Hepatocyte (in vitro differentiated cells): ENCODE measurements around the gene TSPAN3. TPM values are rescaled to one million over a fixed set of nuclear protein-coding genes. Genes with fewer than 3 reads are reported as not detected.

Source experiments
- DNase-seq: peaks from one replicate; pipeline ENCODE4 v3.0.0-alpha.2; 2016; ENCODE audit warnings: low spot score
- H2AFZ ChIP-seq: fragments of 200-600 bp; sonication (generic); 2 replicates; pipeline ENCODE4 v1.6.0; 2016; ENCODE audit warnings: antibody characterized with exemption, mild to moderate bottlenecking
- H3K27ac ChIP-seq: fragments of 200-600 bp; sonication (generic); 2 replicates; pipeline ENCODE4 v1.5.1; 2016; ENCODE audit warnings: mild to moderate bottlenecking
- H3K27me3 ChIP-seq: fragments of 200-600 bp; sonication (generic); 2 replicates; pipeline ENCODE4 v1.6.1; 2016
- H3K36me3 ChIP-seq: fragments of 200-600 bp; sonication (generic); replicated peaks from 2 replicates; pipeline ENCODE4 v1.5.1; 2016; ENCODE audit warnings: low read depth; ENCODE audit not compliant: insufficient read depth
- H3K4me1 ChIP-seq: fragments of 200-600 bp; sonication (generic); 2 replicates; pipeline ENCODE4 v1.5.1; 2016; ENCODE audit warnings: mild to moderate bottlenecking, moderate library complexity; ENCODE audit not compliant: insufficient read depth
- H3K4me2 ChIP-seq: fragments of 200-600 bp; sonication (generic); 2 replicates; pipeline ENCODE4 v1.6.0; 2016
- H3K4me3 ChIP-seq: fragments of 200-600 bp; sonication (generic); 2 replicates; pipeline ENCODE4 v1.5.1; 2016; ENCODE audit warnings: mild to moderate bottlenecking
- H3K79me2 ChIP-seq: fragments of 200-600 bp; sonication (generic); 2 replicates; pipeline ENCODE4 v1.6.0; 2017; ENCODE audit warnings: mild to moderate bottlenecking
- H3K9me2 ChIP-seq: fragments of 200-600 bp; sonication (generic); replicated peaks from 2 replicates; pipeline ENCODE4 v1.6.0; 2017; ENCODE audit warnings: mild to moderate bottlenecking; ENCODE audit not compliant: insufficient read depth
- H3K9me3 ChIP-seq: fragments of 200-600 bp; sonication (generic); 2 replicates; pipeline ENCODE4 v1.5.1; 2016; ENCODE audit warnings: low read depth, mild to moderate bottlenecking
- H4K20me1 ChIP-seq: fragments of 200-600 bp; sonication (generic); 2 replicates; pipeline ENCODE4 v1.6.0; 2016; ENCODE audit warnings: mild to moderate bottlenecking; ENCODE audit not compliant: insufficient read depth, poor library complexity, severe bottlenecking
- EZH2 ChIP-seq: fragments of 200-600 bp; sonication (generic); IDR thresholded peaks from 2 replicates; pipeline ENCODE4 v1.6.1; 2016; ENCODE audit warnings: antibody characterized with exemption, mild to moderate bottlenecking, borderline replicate concordance
- EZH2phosphoT487 ChIP-seq: fragments of 200-600 bp; sonication (generic); IDR thresholded peaks from one replicate; pipeline ENCODE4 v1.6.1; 2018; ENCODE audit warnings: antibody characterized with exemption, mild to moderate bottlenecking, low read depth, moderate library complexity; ENCODE audit not compliant: unreplicated experiment, severe bottlenecking
- WGBS: methylation state at CpG from one replicate; pipeline ENCODE4 v1.1.6; 2016; ENCODE audit warnings: low lambda C conversion rate; ENCODE audit errors: missing lambda C conversion rate; 5-methylcytosine and 5-hydroxymethylcytosine counted together
- polyA plus RNA-seq: library from polyadenylated mRNA; unstranded; fragments of >200 nt; fragmentation: Nextera tagmentation; extraction: Ambion mirVana; gene quantifications from 2 replicates; pipeline ENCODE4 v1.2.1, GENCODE V29; 2016
- total RNA-seq: library from RNA; depleted of rRNA; stranded (reverse); fragments of >200 nt; gene quantifications from 2 replicates; pipeline ENCODE4 v1.2.3, GENCODE V29; 2014
- TF ChIP-seq, protein P1 (sequence below): fragments of 200-600 bp; sonication (generic); IDR thresholded peaks from 2 replicates; pipeline ENCODE4 v1.5.1; 2016; ENCODE audit warnings: antibody characterized with exemption, mild to moderate bottlenecking; ENCODE audit not compliant: poor library complexity

TSPAN3 gene
- total RNA-seq (514 and 616 TPM in 2 replicates), polyA plus RNA-seq (497 and 540 TPM in 2 replicates)

DNA sequence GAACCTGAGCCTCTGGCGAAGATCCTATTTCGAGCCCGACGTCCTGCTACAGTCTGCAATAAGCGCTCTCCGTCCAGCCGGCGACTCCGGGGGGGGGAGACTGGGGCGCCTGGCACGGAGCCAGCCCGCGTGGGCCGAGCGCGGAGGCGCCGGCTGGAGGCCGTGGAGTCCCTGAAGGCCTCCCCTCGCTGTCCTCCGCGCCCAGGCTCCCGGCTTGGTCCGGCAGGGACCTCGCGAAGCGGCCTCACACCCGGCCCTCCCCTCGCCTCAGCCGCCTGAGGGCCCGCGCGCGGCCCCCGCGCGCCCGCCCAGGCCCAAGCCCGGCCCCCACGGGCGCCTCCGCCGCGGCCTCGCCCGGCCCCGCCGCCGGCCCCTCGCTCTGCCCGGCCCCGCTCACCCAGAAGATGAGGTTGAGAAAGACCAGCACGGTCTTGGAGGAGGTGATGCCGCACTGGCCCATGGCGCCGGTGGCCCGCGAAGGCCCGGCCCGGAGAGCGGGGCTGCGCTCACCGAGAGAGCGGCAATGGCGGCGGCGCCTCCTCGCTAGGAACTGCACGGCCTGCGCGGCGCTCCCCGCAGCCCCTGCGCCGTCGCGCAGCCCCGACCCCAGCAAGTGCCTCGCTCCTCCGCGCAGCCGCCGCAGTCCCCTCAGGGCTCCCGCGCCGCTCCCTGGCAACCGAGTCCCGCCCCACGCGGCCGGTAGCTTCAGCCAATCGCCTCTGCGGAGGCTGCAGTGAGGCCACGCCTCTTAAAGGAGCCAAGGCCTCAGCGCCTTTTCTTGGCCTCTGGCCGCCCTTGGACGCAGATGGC is at the start of gene TSPAN3:
TSPAN3 (minus strand) TSS at position 615 of the 810 bp plus-strand sequence; CDS start at position 460, 155 bp downstream.
- DNase-seq, result peak; percentile 97
- Histone ChIP-seq H3K27me3 (no peaks in the 10 kb centered on the region), H3K27ac (peak within 1 kb of the TSS; percentile 97), H2AFZ (peak within 1 kb of the TSS; percentile 89), H3K4me3 (peak within 1 kb of the TSS; percentile 87), H4K20me1 (peaks cover 21% of the 10 kb centered on the region), H3K79me2 (peaks cover 43% of the 10 kb centered on the region), H3K9me3 (no peaks in the 10 kb centered on the region), H3K9me2 (no peaks in the 10 kb centered on the region), H3K4me2 (peak within 1 kb of the TSS; percentile 86), H3K4me1 (peaks cover 34% of the 10 kb centered on the region), H3K36me3 (no peaks in the 10 kb centered on the region)
- TF ChIP-seq, protein P1, sequence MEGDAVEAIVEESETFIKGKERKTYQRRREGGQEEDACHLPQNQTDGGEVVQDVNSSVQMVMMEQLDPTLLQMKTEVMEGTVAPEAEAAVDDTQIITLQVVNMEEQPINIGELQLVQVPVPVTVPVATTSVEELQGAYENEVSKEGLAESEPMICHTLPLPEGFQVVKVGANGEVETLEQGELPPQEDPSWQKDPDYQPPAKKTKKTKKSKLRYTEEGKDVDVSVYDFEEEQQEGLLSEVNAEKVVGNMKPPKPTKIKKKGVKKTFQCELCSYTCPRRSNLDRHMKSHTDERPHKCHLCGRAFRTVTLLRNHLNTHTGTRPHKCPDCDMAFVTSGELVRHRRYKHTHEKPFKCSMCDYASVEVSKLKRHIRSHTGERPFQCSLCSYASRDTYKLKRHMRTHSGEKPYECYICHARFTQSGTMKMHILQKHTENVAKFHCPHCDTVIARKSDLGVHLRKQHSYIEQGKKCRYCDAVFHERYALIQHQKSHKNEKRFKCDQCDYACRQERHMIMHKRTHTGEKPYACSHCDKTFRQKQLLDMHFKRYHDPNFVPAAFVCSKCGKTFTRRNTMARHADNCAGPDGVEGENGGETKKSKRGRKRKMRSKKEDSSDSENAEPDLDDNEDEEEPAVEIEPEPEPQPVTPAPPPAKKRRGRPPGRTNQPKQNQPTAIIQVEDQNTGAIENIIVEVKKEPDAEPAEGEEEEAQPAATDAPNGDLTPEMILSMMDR, result no peak
- no peak for TF ChIP-seq EZH2phosphoT487
- TF ChIP-seq EZH2, result no peak
- WGBS, result under 1% methylated on average over 65 of the region's 97 CpGs

DNA sequence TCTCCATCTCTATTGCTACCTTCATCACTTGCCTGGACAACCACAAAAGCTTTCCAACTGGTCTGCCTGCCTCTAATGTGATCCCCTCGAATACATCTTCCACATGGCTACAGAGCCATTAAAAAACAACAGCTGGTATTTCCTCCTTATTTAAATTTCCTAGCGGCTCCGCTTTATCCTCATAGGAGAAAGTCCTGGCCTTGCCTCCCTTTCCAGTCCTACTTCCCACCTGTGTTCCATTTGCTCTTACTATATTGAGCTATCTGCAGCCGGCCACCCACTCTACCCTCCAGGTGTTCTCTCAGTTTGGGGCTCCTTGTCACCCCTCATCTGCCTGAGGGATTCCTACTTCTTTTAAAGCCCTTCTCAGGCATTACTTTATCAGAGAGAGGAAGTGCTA is 49.7 kb upstream of the TSPAN3 start:
- Histone ChIP-seq H3K36me3 (no peaks in the 10 kb centered on the region), H3K9me3 (no peaks in the 10 kb centered on the region), H3K4me3 (no peak overlapping the region), H3K4me2 (no peak overlapping the region), H3K9me2 (no peaks in the 10 kb centered on the region), H3K27me3 (no peaks in the 10 kb centered on the region), H3K4me1 (no peaks in the 10 kb centered on the region), H2AFZ (no peak overlapping the region), H3K79me2 (no peaks in the 10 kb centered on the region), H4K20me1 (no peaks in the 10 kb centered on the region), H3K27ac (no peak overlapping the region)
- TF ChIP-seq, protein P1, result no peak
- TF ChIP-seq EZH2 (no peak), EZH2phosphoT487 (no peak)
- no peak for DNase-seq
- WGBS, result 86% methylated on average over 4 of the region's 4 CpGs

DNA sequence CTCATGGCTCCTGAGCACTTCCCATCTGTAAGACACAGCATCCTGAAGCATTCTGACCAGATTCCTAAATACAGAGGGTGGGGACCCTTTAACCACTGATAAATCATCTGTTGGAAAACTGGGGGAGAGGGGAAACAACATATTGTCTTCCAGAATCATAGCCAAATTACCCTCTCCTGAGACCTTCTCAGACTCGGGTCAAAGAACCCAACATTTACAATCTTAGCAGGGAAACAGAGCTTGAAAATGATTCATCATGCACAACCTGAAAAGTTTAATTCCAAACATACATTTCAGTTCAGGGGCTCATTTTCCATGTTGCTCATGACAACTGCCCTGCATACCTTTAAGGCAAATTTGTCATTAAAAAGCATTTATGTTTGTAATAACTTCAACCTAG is 48.5 kb upstream of the TSPAN3 start:
- Histone ChIP-seq H3K27me3 (no peaks in the 10 kb centered on the region), H2AFZ (no peak overlapping the region), H3K36me3 (no peaks in the 10 kb centered on the region), H3K9me3 (no peaks in the 10 kb centered on the region), H3K4me2 (no peak overlapping the region), H3K79me2 (no peaks in the 10 kb centered on the region), H4K20me1 (no peaks in the 10 kb centered on the region), H3K9me2 (no peaks in the 10 kb centered on the region), H3K4me3 (no peak overlapping the region), H3K4me1 (no peaks in the 10 kb centered on the region), H3K27ac (no peak overlapping the region)
- WGBS, result 71% methylated on average over 1 of the region's 1 CpG
- no peak for DNase-seq
- TF ChIP-seq EZH2phosphoT487, result no peak
- TF ChIP-seq, protein P1, result no peak
